HG03432 (cell line): ENCODE results near the gene TBX21.

Experiments used
- ATAC-seq: cut with Tn5 transposase; IDR thresholded peaks from one replicate; pipeline ENCODE4 v1.9.1; 2021; ENCODE audit warnings: mild to moderate bottlenecking, moderate library complexity; ENCODE audit not compliant: unreplicated experiment

Gene TBX21

DNA sequence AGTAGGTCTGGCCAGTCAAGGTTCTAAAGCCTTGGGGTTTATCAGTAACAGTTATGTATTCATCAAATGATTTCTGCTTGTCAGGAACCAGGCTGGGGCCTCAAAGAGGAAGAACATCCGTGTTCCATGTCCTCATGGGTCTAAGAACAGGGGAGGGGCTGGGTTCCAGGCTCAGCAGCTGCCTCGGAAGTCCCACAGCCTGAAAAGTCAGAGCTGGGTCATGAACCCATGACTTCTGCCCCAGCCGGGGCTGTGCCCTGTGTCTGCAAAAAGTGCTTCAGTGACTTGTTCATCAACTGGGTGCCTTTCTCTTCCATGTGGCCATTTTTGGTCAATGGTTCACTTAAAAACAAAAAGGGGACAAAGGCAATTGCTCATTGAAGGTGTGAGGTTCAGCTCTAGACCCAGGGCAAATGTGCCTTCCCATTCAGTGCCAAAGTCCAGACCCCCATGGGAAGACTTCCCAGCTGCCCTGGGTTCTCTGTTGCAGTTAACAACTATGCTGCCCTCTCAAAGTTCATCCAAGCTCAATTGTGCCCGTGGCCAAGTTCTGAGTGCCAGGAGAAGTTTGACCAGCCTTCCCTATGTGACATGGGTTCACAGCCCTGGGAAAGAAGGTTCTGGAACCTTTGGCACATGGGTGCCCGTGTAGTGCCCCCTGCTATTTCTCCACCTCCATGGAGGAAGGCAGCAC lies 20.6 kb upstream of the TBX21 start:
- ATAC-seq = no peak

- no peak for ATAC-seq
Observed at GRCh38 chr17:47713980-47714700, 18.9 kb upstream of the TBX21 start.

- no peak for ATAC-seq
Observed at GRCh38 chr17:47714773-47715396, 18.2 kb upstream of the TBX21 start.

- no peak for ATAC-seq
Observed at GRCh38 chr17:47715669-47716325, 17.2 kb upstream of the TBX21 start.

DNA sequence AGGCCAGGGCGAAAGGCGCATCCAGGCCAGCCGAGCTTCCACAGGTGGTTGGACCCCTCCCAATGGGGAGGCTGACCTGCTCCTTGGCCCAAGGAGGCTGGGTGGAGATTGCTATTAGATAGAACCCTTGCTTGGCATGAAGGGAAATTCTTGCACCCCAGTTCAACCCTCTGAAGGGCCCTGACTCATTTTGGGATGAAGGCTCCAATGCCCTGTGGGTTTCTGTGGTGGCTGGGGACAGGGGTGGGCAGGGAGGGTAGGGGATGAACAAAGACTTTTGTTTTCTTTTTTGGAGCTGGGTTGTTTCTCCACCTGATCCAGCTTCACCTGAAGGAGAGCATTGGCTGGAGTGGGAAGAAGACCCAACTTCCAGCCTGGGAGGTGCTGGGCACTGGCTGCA lies 16.7 kb upstream of the TBX21 start:
- ATAC-seq = no peak

DNA sequence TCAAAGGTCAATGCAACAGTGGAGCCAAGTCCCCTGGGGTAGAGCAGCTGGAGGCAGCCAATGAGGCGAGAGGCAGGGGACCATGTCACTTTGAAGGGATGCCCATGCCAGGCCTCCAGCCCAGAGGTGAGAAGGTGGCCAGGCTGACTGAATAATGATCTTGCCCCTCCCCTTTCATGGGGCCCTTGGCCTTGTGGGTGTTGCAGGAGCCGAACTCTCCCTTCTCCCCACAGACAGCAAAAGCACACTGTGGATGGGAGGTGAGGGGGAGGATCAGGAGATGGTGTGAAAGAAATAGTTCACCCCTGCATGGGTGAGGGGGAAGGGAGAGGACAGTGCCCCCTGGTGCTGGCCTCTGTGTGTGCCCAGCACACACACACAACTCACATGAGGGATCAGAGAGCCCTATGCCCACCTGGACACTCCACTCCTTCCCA lies 15.8 kb upstream of the TBX21 start:
- no peak for ATAC-seq

DNA sequence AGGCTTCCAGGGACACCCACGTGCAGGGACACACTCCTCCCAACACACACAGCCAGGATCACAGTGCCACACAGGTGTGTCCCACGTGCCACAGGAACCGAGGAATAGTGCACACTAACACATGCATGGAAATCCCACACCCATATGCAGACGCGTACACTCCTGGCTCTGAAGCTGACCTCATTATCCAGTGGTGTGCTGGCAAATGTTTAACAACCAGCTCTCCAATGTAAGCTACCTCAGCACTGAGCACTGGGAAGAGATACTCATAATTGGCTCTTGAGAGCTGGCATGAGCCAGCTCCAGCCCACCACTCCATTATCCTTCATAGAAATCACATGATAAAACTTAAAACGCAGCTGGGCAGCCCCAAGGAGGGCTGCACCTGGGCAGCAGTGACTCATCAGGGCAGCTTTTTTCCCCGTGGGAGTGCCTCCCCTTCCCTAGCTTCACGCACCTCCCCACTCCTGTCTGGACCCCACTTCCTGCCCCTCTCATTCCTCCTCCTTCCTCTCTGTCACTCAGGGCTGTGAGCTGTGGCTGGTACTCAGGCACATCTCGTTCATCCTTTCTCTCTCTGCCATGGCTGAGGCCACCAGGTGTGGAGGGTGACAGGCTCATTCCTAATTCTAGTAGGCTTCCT lies 14.9 kb upstream of the TBX21 start:
- ATAC-seq = no peak

- no peak for ATAC-seq
Observed at GRCh38 chr17:47718634-47719405, 14.2 kb upstream of the TBX21 start.

DNA sequence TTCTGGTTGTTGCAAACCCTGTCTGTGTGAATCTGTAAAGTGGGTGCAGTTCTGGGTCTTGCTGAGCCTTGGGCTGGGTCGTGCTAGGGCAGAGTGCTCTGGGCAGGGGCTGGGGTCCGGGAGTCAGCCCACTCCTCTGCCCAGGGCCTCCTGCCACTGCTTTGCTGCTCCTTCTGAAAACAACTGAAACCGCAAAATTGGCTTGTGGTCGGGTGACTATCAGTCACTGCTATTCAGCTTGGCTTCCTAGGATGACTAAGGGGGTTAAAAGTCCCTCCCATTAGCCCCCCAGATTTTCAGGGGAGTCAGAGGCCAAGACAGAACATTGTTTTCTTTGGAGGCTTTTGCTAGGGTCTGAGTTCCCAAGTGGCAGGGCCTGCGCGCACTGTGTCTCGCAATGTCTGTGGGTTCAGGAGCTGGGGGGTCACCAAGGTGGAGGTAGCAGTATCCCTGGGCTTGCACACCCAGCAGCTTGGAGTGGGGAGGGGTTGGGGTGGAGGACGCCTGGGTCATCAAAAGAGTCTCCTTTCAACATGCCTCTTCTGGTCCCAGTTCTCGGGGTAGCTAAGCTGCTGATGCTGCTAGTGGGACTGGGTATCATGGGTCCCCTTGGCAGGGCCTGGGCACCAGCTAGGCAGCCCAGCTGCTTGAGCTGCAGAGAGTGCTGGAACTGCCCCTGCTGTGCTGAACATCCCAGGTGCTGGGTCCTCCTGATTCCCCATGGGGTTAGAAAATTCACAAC lies 13.5 kb upstream of the TBX21 start:
- no peak for ATAC-seq

DNA sequence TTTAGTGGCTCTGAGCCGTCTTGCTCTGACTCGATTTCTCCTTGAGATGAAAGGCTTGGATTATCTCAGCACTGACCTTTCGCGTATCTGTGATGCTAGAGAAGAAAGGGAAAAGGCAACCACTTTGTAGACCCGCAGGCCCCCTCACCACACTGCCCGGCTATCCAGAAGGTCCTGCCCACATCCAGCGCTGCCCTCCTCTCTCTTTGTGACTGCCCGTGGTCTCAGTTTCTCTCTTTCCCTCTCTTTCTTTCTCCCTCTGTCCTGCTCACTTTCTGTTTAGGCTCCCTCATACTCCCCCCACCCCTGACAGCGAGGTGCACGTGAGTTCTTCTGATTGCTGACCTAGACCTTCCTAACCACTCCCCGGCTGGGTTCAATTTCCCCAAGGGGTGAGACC lies 12.8 kb upstream of the TBX21 start:
- no peak for ATAC-seq

DNA sequence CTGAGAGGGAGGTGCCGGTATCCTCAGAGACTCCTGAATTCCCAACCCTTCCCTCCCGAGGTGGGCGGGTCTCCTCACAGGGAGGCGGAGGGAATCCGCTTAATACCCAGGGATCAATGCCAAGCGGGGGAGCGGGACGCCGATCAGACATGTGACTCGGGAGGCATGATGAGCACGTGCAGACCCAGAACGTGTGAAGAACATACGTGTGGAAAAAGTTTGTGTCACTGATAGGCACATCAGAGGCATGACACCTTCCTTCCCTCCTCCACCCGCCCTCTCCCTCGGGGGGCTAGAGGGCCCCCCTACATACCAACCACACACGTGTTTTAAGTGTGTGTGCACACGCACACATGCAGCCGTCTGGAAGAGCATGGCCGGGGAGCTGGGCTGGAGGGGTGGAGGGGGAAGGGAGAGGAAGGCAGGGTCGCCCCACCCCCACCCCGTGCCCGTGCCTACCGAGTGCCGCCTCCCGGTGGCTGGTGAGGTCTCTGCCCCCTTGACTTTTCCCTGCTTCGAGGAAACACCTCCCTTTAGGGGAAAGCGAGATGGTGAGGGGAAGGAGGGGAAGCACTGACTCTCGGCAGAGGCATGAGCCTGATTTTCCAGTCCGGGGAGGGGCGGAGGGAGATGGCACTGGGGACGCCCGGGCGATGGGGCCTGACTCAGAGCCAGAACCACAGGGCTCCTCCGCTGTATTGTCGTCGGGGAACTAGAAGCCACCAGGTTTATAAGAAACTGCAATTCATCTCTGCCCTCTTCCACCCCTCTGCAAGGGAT lies 12.1 kb upstream of the TBX21 start:
- no peak for ATAC-seq

DNA sequence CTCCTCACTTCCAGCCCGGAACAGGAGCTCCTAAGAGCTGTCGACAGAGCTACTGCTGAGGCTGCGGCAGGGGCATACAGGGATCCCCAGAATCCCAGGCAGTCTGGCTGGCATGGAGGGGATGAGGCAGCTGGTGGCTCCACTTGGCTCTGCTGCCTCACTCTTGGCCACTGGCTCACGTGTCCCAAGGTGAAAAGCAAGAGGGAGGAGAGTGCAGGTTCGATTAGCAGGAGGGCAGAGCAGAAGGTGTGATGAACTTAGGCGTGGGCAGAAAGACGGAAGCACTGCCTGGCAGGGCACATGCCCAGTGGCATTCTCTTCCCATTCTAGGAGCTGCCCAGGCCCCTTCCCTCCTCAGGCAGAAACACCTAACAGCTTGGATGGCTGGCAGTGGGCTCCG lies 11.3 kb upstream of the TBX21 start:
- no peak for ATAC-seq

GRCh38 chr17:47724705-47725104 lies 8.3 kb upstream of the TBX21 start:
- no peak for ATAC-seq

DNA sequence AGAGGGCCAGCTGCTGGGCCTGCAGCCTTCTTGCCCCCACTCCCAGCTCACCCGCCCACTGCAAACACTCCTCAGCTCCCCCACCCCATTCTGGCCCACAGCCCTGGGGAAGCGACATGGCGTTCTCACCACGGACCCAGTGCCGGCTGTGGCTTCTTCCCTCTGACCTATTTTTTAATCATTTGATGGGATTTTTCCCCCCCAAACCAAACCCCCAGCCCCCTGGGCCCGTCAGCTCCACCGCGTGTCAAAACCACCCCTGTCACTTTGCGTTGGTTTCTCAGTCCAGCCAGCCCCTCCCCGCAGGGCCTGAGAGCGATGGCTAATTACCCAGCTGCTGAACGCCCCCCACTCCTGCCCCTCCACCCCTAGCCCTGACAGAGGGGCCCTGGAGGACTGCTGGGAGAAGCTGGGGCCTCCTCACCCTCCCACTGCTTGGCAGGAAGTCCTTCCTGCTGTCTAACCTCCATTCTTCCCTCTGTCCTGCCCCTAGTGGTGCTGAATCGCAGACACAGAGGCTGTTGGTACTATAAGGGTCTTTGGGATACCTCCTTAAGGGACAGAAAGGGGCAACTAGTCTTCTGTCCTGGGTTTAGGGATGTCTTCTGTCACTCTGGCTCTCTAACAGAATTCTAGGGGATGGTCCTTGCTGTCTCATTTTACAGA lies 7.5 kb upstream of the TBX21 start:
- ATAC-seq = no peak

GRCh38 chr17:47726796-47727703 lies 6.0 kb upstream of the TBX21 start:
- no peak for ATAC-seq

DNA sequence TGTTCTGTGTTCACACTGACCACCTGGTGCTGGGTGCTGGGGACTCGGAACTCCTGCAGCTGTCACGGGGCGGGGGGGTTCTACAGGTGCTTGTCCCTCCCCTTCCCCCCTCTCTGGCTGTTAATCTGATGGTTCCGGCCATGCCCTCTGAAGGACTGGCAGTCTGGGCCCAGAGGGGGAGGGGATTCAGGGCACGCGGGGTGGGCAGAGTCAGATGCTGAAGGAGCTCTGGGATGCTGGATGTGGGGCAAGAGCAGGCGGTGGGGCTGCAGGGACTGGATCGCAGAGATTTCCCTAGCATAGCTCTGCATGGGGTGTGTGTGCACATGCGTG lies 5.4 kb upstream of the TBX21 start:
- ATAC-seq = no peak

DNA sequence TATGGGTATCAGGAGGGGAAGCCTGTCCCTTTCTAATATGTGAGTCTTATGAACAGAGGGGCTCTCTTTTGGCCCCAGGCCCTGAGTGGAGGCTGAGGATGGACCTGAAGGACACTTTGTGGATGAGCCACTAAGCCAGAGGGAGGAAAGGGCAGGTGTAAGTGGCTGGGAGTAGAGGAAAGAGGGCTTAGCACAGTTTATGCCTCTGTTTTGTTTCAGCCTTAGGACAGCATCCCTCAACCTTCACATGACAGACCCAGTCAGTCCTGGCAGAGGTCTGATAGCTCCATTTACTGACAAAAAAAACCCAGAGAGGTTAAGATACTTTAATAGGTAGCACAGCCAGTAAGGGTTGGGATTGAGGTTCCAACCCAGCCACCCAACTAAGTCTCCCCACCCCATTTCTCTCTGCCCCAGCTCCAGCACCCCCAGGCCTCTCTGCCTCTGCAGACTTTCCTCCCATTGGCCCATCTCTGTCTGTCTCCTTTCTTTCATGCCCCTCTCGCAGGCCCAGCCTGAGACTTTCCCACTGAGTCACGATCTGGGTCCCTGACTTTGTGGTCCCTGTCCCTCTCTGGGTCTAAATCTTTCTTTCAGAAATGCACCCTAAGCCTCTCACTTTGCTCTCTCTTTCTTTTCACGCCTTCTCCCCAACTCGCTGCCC lies 4.7 kb upstream of the TBX21 start:
- no peak for ATAC-seq
